ENCODE results near the gene TBX21.
A peak's percentile ranks its signal among the peaks of the same experiment; 100 is the strongest.

The TBX21 gene

DNA sequence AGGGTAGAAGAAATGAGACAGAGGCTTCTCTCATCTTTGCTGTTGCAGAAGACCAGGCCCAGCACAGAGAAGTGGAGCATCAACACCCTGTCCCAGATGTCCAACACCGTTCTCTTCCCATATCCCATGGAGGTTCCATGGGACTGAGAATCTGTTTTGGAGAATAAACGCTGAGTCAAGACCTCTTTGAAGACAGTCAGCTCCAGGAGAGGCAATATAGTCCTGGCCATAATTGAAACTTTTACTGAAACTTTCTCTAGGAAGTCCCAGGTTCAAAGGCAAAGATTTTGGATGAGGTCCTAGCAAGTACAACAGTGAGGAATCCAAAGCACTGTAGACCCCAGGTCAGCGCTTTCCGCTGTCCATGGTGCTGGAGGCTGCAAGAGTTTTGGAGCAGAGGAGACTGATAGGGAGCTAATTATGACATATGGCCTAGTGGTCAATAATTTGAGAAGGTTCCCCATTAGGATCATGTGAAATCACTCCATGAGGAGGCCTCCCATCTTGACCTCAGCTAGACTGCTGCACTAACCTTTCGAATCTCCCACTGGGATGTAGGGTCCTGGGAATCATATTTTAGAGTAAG lies 52.6 kb downstream of the TBX21 start:
- Histone ChIP-seq H3K27ac (ENCODE audit: extremely low read depth, low read depth, low read length) (no peak overlapping the region), H3K4me1 (ENCODE audit: control insufficient read depth, insufficient read depth, low read length) (0 out of 2 replicates have a peak, but pooled peaks cover 2% of the 10 kb centered on the region), H3K4me3 (ENCODE audit: low read depth, low read length) (no peak overlapping the region), H3K36me3 (ENCODE audit: control insufficient read depth in 2 of 2, insufficient read depth in 1 of 2, low read length in 2 of 2) (no peaks in the 10 kb centered on the region), H3K9me3 (ENCODE audit: control insufficient read depth, insufficient read depth, low read depth, low read length) (no peaks in the 10 kb centered on the region)
- TF ChIP-seq ZBTB17 (tag by site-specific recombination; IDR thresholded peaks at IDR 0.05) (no peak), TSHZ1 (tag by site-specific recombination; IDR thresholded peaks at IDR 0.05; ENCODE audit: borderline replicate concordance) (no peak), BCL11B (tag by site-specific recombination; IDR thresholded peaks at IDR 0.05; ENCODE audit: low read depth) (no peak)
- TF ChIP-seq, protein P1, sequence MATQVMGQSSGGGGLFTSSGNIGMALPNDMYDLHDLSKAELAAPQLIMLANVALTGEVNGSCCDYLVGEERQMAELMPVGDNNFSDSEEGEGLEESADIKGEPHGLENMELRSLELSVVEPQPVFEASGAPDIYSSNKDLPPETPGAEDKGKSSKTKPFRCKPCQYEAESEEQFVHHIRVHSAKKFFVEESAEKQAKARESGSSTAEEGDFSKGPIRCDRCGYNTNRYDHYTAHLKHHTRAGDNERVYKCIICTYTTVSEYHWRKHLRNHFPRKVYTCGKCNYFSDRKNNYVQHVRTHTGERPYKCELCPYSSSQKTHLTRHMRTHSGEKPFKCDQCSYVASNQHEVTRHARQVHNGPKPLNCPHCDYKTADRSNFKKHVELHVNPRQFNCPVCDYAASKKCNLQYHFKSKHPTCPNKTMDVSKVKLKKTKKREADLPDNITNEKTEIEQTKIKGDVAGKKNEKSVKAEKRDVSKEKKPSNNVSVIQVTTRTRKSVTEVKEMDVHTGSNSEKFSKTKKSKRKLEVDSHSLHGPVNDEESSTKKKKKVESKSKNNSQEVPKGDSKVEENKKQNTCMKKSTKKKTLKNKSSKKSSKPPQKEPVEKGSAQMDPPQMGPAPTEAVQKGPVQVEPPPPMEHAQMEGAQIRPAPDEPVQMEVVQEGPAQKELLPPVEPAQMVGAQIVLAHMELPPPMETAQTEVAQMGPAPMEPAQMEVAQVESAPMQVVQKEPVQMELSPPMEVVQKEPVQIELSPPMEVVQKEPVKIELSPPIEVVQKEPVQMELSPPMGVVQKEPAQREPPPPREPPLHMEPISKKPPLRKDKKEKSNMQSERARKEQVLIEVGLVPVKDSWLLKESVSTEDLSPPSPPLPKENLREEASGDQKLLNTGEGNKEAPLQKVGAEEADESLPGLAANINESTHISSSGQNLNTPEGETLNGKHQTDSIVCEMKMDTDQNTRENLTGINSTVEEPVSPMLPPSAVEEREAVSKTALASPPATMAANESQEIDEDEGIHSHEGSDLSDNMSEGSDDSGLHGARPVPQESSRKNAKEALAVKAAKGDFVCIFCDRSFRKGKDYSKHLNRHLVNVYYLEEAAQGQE (tag by site-specific recombination; IDR thresholded peaks at IDR 0.05), result peak; percentile 98
- ChIA-PET POLR2A (interaction anchor here (0.7 kb wide), 2 partner anchors 46 kb away, joined by 3 read pairs; partner anchors contain the start of genes LRRC46 and MRPL10), CTCF (interaction anchor here (1.6 to 2.1 kb wide), 3 partner anchors 13 to 161 kb away, joined by 5 to 9 read pairs (median 7); no protein-coding TSS in a partner anchor)

GRCh38 chr17:47789611-47790561 lies 56.9 kb downstream of the TBX21 start:
- POLR2A ChIA-PET, result interaction anchor here (0.6 to 0.7 kb wide), 2 partner anchors 20 to 92 kb away, joined by 6 to 7 read pairs; no protein-coding TSS in a partner anchor
- TF ChIP-seq ZNF830 (tag by site-specific recombination; IDR thresholded peaks at IDR 0.05; ENCODE audit: low read depth), result no peak
- 0 out of 2 replicates have a peak, but pooled peaks have one; percentile 82 for TF ChIP-seq ZFP37 (tag by site-specific recombination; IDR thresholded peaks at IDR 0.05)
- no peak for TF ChIP-seq ZNF621 (tag by site-specific recombination; IDR thresholded peaks at IDR 0.05)
- TF ChIP-seq, protein P2, sequence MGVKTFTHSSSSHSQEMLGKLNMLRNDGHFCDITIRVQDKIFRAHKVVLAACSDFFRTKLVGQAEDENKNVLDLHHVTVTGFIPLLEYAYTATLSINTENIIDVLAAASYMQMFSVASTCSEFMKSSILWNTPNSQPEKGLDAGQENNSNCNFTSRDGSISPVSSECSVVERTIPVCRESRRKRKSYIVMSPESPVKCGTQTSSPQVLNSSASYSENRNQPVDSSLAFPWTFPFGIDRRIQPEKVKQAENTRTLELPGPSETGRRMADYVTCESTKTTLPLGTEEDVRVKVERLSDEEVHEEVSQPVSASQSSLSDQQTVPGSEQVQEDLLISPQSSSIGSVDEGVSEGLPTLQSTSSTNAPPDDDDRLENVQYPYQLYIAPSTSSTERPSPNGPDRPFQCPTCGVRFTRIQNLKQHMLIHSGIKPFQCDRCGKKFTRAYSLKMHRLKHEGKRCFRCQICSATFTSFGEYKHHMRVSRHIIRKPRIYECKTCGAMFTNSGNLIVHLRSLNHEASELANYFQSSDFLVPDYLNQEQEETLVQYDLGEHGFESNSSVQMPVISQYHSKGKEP (tag by site-specific recombination; IDR thresholded peaks at IDR 0.05), result no peak
- 0 out of 2 replicates have a peak, but pooled peaks have one; percentile 34 for TF ChIP-seq ZSCAN30 (tag by site-specific recombination; IDR thresholded peaks at IDR 0.05)
- TF ChIP-seq KLF1 (tag by site-specific recombination; IDR thresholded peaks at IDR 0.05), result peak; percentile 54; the same call in 1 of the 2 replicates
- TF ChIP-seq ZNF324 (tag by site-specific recombination; IDR thresholded peaks at IDR 0.05), result 0 out of 2 replicates have a peak, but pooled peaks have one; percentile 20
- TF ChIP-seq ZNF626 (tag by site-specific recombination; IDR thresholded peaks at IDR 0.05), result no peak
- TF ChIP-seq ZEB2 (tag by site-specific recombination; IDR thresholded peaks at IDR 0.05), result peak; percentile 70; the same call in 1 of the 2 replicates
- no peak for TF ChIP-seq ZNF302 (tag by site-specific recombination; IDR thresholded peaks at IDR 0.05; ENCODE audit: low read depth)
- TF ChIP-seq KLF9 (tag by site-specific recombination; IDR thresholded peaks at IDR 0.05; ENCODE audit: low read depth), result peak; percentile 40; the same call in 1 of the 2 replicates
- TF ChIP-seq ZNF155 (tag by site-specific recombination; IDR thresholded peaks at IDR 0.05), result no peak
- TF ChIP-seq ZNF174 (tag by site-specific recombination; IDR thresholded peaks at IDR 0.05), result no peak
- peak; percentile 42; the same call in 1 of the 2 replicates for TF ChIP-seq ZBTB8A (tag by site-specific recombination; IDR thresholded peaks at IDR 0.05)
- no peak for TF ChIP-seq ZNF433 (tag by site-specific recombination; IDR thresholded peaks at IDR 0.05; ENCODE audit: low read depth)
- TF ChIP-seq ZNF138 (tag by site-specific recombination; IDR thresholded peaks at IDR 0.05; ENCODE audit: borderline replicate concordance), result no peak

More at GRCh38 chr17:47789611-47790561, 56.9 kb downstream of the TBX21 start:
- Histone ChIP-seq H3K9me3 (ENCODE audit: control insufficient read depth, insufficient read depth, low read depth, low read length) (no peaks in the 10 kb centered on the region), H3K36me3 (ENCODE audit: control insufficient read depth in 2 of 2, insufficient read depth in 1 of 2, low read length in 2 of 2) (no peaks in the 10 kb centered on the region), H3K27ac (ENCODE audit: extremely low read depth, low read depth, low read length) (no peak overlapping the region), H3K4me3 (ENCODE audit: low read depth, low read length) (peak overlapping the region; percentile 50), H3K4me1 (ENCODE audit: control insufficient read depth, insufficient read depth, low read length) (0 out of 2 replicates have a peak, but pooled peaks cover 2% of the 10 kb centered on the region)
- CTCF ChIA-PET, result interaction anchor here (0.6 to 1.2 kb wide), 11 partner anchors 12 to 1332 kb away, joined by 3 to 15 read pairs (median 3); partner anchors contain the start of genes LRRC46 and MRPL10

All from HEK293 (cell line).